ENCODE data around the gene HDAC10.

The HDAC10 gene

GRCh38 chr22:50217543-50218152 lies 33.4 kb downstream of the HDAC10 start:
- Histone ChIP-seq H3K27ac (replicated peaks) (no peak overlapping the region), H3K27me3 (ENCODE audit: insufficient read depth, poor library complexity, severe bottlenecking) (no peaks in the 10 kb centered on the region), H3K4me3 (replicated peaks; ENCODE audit: insufficient read depth, low read length) (no peak overlapping the region)
- no peak for DNase-seq (ENCODE audit: low read depth in 1 of 2, low spot score in 1 of 2)
- TF ChIP-seq POLR2AphosphoS5 (IDR thresholded peaks at IDR 0.05; ENCODE audit: low read depth) (no peak), GABPA (IDR thresholded peaks at IDR 0.05; ENCODE audit: low read depth) (no peak), SPI1 (IDR thresholded peaks at IDR 0.05; ENCODE audit: borderline replicate concordance, low read depth) (no peak), CTCF (IDR thresholded peaks at IDR 0.05; ENCODE audit: insufficient read depth, low read length) (no peak)
- TF ChIP-seq, protein P1, sequence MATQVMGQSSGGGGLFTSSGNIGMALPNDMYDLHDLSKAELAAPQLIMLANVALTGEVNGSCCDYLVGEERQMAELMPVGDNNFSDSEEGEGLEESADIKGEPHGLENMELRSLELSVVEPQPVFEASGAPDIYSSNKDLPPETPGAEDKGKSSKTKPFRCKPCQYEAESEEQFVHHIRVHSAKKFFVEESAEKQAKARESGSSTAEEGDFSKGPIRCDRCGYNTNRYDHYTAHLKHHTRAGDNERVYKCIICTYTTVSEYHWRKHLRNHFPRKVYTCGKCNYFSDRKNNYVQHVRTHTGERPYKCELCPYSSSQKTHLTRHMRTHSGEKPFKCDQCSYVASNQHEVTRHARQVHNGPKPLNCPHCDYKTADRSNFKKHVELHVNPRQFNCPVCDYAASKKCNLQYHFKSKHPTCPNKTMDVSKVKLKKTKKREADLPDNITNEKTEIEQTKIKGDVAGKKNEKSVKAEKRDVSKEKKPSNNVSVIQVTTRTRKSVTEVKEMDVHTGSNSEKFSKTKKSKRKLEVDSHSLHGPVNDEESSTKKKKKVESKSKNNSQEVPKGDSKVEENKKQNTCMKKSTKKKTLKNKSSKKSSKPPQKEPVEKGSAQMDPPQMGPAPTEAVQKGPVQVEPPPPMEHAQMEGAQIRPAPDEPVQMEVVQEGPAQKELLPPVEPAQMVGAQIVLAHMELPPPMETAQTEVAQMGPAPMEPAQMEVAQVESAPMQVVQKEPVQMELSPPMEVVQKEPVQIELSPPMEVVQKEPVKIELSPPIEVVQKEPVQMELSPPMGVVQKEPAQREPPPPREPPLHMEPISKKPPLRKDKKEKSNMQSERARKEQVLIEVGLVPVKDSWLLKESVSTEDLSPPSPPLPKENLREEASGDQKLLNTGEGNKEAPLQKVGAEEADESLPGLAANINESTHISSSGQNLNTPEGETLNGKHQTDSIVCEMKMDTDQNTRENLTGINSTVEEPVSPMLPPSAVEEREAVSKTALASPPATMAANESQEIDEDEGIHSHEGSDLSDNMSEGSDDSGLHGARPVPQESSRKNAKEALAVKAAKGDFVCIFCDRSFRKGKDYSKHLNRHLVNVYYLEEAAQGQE (IDR thresholded peaks at IDR 0.05; ENCODE audit: insufficient replicate concordance, low read depth), result no peak

GRCh38 chr22:50216684-50217520 lies 34.2 kb downstream of the HDAC10 start:
- DNase-seq (ENCODE audit: low read depth in 1 of 2, low spot score in 1 of 2), result no peak
- Histone ChIP-seq H3K27me3 (ENCODE audit: insufficient read depth, poor library complexity, severe bottlenecking) (no peaks in the 10 kb centered on the region), H3K4me3 (replicated peaks; ENCODE audit: insufficient read depth, low read length) (no peak overlapping the region), H3K27ac (replicated peaks) (no peak overlapping the region)
- TF ChIP-seq CTCF (IDR thresholded peaks at IDR 0.05; ENCODE audit: insufficient read depth, low read length) (no peak), GABPA (IDR thresholded peaks at IDR 0.05; ENCODE audit: low read depth) (no peak), SPI1 (IDR thresholded peaks at IDR 0.05; ENCODE audit: borderline replicate concordance, low read depth) (no peak), POLR2AphosphoS5 (IDR thresholded peaks at IDR 0.05; ENCODE audit: low read depth) (no peak)
- TF ChIP-seq, protein P1 (IDR thresholded peaks at IDR 0.05; ENCODE audit: insufficient replicate concordance, low read depth), result no peak

GRCh38 chr22:50216055-50216683 lies 34.9 kb downstream of the HDAC10 start:
- H3K4me3 ChIP-seq (replicated peaks; ENCODE audit: insufficient read depth, low read length), result no peak overlapping the region
- H3K27ac ChIP-seq (replicated peaks), result no peak overlapping the region
- no peaks in the 10 kb centered on the region for H3K27me3 ChIP-seq (ENCODE audit: insufficient read depth, poor library complexity, severe bottlenecking)
- DNase-seq (ENCODE audit: low read depth in 1 of 2, low spot score in 1 of 2), result no peak
- TF ChIP-seq CTCF (IDR thresholded peaks at IDR 0.05; ENCODE audit: insufficient read depth, low read length) (no peak), GABPA (IDR thresholded peaks at IDR 0.05; ENCODE audit: low read depth) (no peak), POLR2AphosphoS5 (IDR thresholded peaks at IDR 0.05; ENCODE audit: low read depth) (no peak), SPI1 (IDR thresholded peaks at IDR 0.05; ENCODE audit: borderline replicate concordance, low read depth) (no peak)
- TF ChIP-seq, protein P1 (IDR thresholded peaks at IDR 0.05; ENCODE audit: insufficient replicate concordance, low read depth), result no peak
